Ramos (cell line): Measurements from ENCODE around the gene SMPX.

Experiments
- in situ Hi-C: fragments of 300-500 bp; cut with MboI; formaldehyde crosslinking; loops from one replicate; pipeline ENCODE4 v1.14.3; 2022; ENCODE audit warnings: low sequenced_read_pairs; ENCODE audit not compliant: unreplicated experiment

SMPX gene

GRCh38 chrX:21745756-21746155 lies 12.2 kb downstream of the SMPX start:
- in situ Hi-C loops, result loop anchor here (25.0 kb wide), 1 partner anchor 1208 kb away; no protein-coding TSS in a partner anchor

- in situ Hi-C loops, result loop anchor here (25.0 kb wide), 1 partner anchor 1207 kb away; no protein-coding TSS in a partner anchor
Observed at GRCh38 chrX:21744721-21745120, 13.2 kb downstream of the SMPX start.

GRCh38 chrX:21744060-21744459 lies 13.9 kb downstream of the SMPX start:
- in situ Hi-C loops, result loop anchor here (25.0 kb wide), 1 partner anchor 1207 kb away; no protein-coding TSS in a partner anchor

- in situ Hi-C loops, result loop anchor here (25.0 kb wide), 1 partner anchor 1205 kb away; no protein-coding TSS in a partner anchor
Observed at GRCh38 chrX:21741869-21742701, 15.8 kb downstream of the SMPX start.

- in situ Hi-C loops, result loop anchor here (25.0 kb wide), 1 partner anchor 1204 kb away; no protein-coding TSS in a partner anchor
Observed at GRCh38 chrX:21741364-21741763, 16.6 kb downstream of the SMPX start.

GRCh38 chrX:21740329-21741274 lies 17.3 kb downstream of the SMPX start:
- in situ Hi-C loops, result loop anchor here (25.0 kb wide), 1 partner anchor 1203 kb away; no protein-coding TSS in a partner anchor

GRCh38 chrX:21738950-21739287 lies 19.0 kb downstream of the SMPX start:
- in situ Hi-C loops, result loop anchor here (25.0 kb wide), 1 partner anchor 1202 kb away; no protein-coding TSS in a partner anchor

- in situ Hi-C loops, result loop anchor here (25.0 kb wide), 1 partner anchor 1201 kb away; no protein-coding TSS in a partner anchor
Observed at GRCh38 chrX:21738210-21738949, 19.5 kb downstream of the SMPX start.

- in situ Hi-C loops, result loop anchor here (25.0 kb wide), 1 partner anchor 1198 kb away; no protein-coding TSS in a partner anchor
Observed at GRCh38 chrX:21735768-21736127, 22.2 kb downstream of the SMPX start.

- in situ Hi-C loops, result loop anchor here (25.0 kb wide), 1 partner anchor 1198 kb away; no protein-coding TSS in a partner anchor
Observed at GRCh38 chrX:21735038-21735767, 22.7 kb downstream of the SMPX start.

GRCh38 chrX:21734175-21734574 lies 23.7 kb downstream of the SMPX start:
- in situ Hi-C loops, result loop anchor here (25.0 kb wide), 1 partner anchor 1197 kb away; no protein-coding TSS in a partner anchor

GRCh38 chrX:21733705-21734104 lies 24.2 kb downstream of the SMPX start:
- in situ Hi-C loops, result loop anchor here (25.0 kb wide), 1 partner anchor 1196 kb away; no protein-coding TSS in a partner anchor

GRCh38 chrX:21730026-21730425 lies 27.9 kb downstream of the SMPX start:
- in situ Hi-C loops, result loop anchor here (25.0 kb wide), 1 partner anchor 1193 kb away; no protein-coding TSS in a partner anchor

GRCh38 chrX:21728276-21728968 lies 29.5 kb downstream of the SMPX start:
- in situ Hi-C loops, result loop anchor here (25.0 kb wide), 1 partner anchor 1191 kb away; no protein-coding TSS in a partner anchor

- in situ Hi-C loops, result loop anchor here (25.0 kb wide), 1 partner anchor 1189 kb away; no protein-coding TSS in a partner anchor
Observed at GRCh38 chrX:21725916-21726315, 32.0 kb downstream of the SMPX start.

GRCh38 chrX:21725496-21725895 lies 32.4 kb downstream of the SMPX start:
- in situ Hi-C loops, result loop anchor here (25.0 kb wide), 1 partner anchor 1188 kb away; no protein-coding TSS in a partner anchor

GRCh38 chrX:21723814-21724213 lies 34.1 kb downstream of the SMPX start:
- in situ Hi-C loops, result no loop called here

GRCh38 chrX:21723084-21723483 lies 34.8 kb downstream of the SMPX start:
- in situ Hi-C loops, result no loop called here
